Immature natural killer cell (primary cell): ENCODE measurements around the gene SLC5A2. TPM values are rescaled to one million over a fixed set of nuclear protein-coding genes. Genes with fewer than 3 reads are reported as not detected.
"Not testable (repeated sequence)": the region's sequence is repeated elsewhere in the genome, so short reads cannot be mapped to it uniquely, and the experiment has no call there.

Source experiments
- DNase-seq, 3 donors: peaks; one replicate each; pipeline ENCODE4 v3.0.0; 2022; ENCODE audit warnings: mixed read lengths in 1 of 3
- H3K27ac Mint-ChIP-seq, 6 donors: one replicate each; pipeline ENCODE4 v1.8.0; 2020; ENCODE audit warnings: mixed read lengths in 6 of 6, mild to moderate bottlenecking in 5 of 6, inconsistent platforms in 4 of 6, moderate library complexity in 3 of 6
- H3K27me3 Mint-ChIP-seq, 3 donors: one replicate each; pipeline ENCODE4 v1.8.0; 2020 to 2021; ENCODE audit warnings: low read depth in 3 of 3, mild to moderate bottlenecking in 3 of 3, mixed read lengths in 3 of 3, moderate library complexity in 3 of 3, inconsistent platforms in 1 of 3
- H3K36me3 Mint-ChIP-seq, 3 donors: one replicate each; pipeline ENCODE4 v1.8.0; 2020; ENCODE audit warnings: mixed read lengths in 3 of 3, inconsistent platforms in 2 of 3, mild to moderate bottlenecking in 2 of 3
- H3K4me1 Mint-ChIP-seq, 2 donors: one replicate each; pipeline ENCODE4 v1.8.0; 2020; ENCODE audit warnings: inconsistent platforms in 2 of 2, mild to moderate bottlenecking in 2 of 2, mixed read lengths in 2 of 2, moderate library complexity in 1 of 2
- H3K4me3 Mint-ChIP-seq, 5 donors: one replicate each; pipeline ENCODE4 v1.8.0; 2020; ENCODE audit warnings: mild to moderate bottlenecking in 5 of 5, mixed read lengths in 5 of 5, inconsistent platforms in 3 of 5, moderate library complexity in 3 of 5
- H3K9me3 Mint-ChIP-seq, 6 donors: one replicate each; pipeline ENCODE4 v1.8.0; 2020; ENCODE audit warnings: mild to moderate bottlenecking in 6 of 6, mixed read lengths in 6 of 6, inconsistent platforms in 4 of 6, moderate library complexity in 3 of 6
- polyA plus RNA-seq, 3 donors: library from polyadenylated mRNA; unstranded; fragments of 300-500 nt; fragmentation: Illumina TruSeq; gene quantifications; one replicate each; pipeline ENCODE4 v1.2.3, GENCODE V29; 2021

SLC5A2 gene
- polyA plus RNA-seq, 3 donors from 2014 or later: 0.72 to 1.9 TPM; not detected in 1

DNA sequence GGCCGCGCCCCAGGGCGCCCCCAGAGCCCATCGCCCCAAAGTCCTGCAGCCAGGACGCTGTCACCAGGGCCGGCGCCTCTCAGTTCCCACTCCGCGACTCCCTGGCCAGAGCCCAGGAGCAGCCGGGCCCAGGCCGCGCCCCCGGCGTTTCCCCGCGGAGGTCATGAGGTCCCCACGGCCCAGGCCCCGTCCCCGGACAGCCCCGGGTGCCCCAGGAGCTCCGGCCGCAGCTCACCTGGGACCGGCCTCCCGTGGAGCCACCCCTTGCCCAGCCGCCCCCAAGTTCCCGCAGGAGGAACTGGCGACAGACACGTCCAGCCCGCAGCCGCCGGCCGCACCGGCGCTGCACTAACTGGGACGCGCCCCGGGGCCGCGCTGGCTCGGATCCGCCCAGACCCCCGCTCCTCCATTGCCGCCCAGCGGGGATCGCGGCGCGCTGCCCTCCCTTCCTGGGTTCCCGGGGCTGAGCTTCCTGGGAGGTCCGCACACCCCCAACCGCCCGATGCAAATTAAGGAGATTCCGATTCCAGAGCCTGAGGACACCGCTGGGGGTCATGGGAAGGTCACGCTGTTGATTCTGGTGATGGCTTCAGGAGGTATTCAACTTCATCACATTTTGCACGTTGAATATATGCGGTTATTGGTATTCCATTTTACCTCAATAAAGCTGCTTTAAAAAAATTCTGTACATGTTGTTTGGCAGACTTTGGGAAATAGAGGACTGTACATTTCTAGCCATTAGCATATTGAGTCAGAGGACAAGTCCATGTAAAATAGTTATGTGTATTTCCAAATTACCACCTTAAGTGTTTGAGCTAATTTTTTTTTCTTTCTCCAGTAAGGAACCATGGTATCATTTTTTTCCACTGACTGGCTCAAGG is 54.7 kb downstream of the SLC5A2 start:
- peaks cover 9 to 42% (median 22%) of the 10 kb centered on the region in 3 donors for H3K27me3 Mint-ChIP-seq
- H3K4me1 Mint-ChIP-seq: peaks cover 0 to 5% of the 10 kb centered on the region in 2 donors
- no peak overlapping the region for H3K27ac Mint-ChIP-seq
- DNase-seq: no peak
- H3K9me3 Mint-ChIP-seq: peaks cover 0 to 16% (median 4%) of the 10 kb centered on the region in 6 donors
- H3K4me3 Mint-ChIP-seq: peak overlapping the region in 4 of 5 donors; percentile 8 to 60 (median 41)
- H3K36me3 Mint-ChIP-seq: peaks cover 0 to 6% (median 4%) of the 10 kb centered on the region in 3 donors

DNA sequence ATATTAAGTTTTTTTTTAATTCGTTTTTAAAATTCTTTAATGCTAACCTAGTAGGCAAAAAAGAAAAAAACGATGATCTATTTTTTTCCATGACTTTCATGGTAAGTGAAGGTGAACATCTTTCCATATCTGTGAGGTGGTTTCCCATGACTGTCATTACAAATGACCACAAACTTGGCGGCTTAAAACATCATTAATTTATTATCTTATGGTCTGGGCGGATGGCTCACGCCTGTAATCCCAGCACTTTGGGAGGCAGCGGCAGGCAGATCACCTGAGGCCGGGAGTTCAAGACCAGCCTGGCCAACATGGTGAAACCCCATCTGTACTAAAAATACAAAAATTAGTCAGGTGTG is 55.3 kb downstream of the SLC5A2 start:
- H3K27ac Mint-ChIP-seq: not testable (repeated sequence)
- peak overlapping the region in 1 of 5 donors; percentile 23 for H3K4me3 Mint-ChIP-seq

DNA sequence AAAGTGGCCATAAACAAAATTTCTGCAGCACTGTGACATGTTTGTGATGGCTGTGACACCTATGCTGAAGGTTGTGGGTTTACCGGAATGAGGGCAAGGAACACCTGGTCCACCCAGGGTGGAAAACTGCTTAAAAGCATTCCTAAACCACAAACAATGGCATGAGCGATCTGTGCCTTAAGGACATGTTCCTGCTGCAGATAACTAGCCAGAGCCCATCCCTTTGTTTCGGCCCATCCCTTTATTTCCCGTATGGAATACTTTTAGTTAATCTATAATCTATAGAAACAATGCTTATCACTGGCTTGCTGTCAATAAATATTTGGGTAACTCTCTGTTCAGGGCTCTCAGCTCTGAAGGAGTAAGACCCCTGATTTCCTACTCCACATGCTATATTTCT is 56.8 kb downstream of the SLC5A2 start:
- H3K4me1 Mint-ChIP-seq, H3K27ac Mint-ChIP-seq, H3K4me3 Mint-ChIP-seq, DNase-seq, H3K36me3 Mint-ChIP-seq: not testable (repeated sequence)
- Mint-ChIP-seq H3K27me3 (peaks cover 9 to 36% (median 24%) of the 10 kb centered on the region in 3 donors), H3K9me3 (peaks cover 1 to 22% (median 4%) of the 10 kb centered on the region in 6 donors)

More for the DNA sequence above, 55.3 kb downstream of the SLC5A2 start:
- not testable (repeated sequence) for H3K4me1 Mint-ChIP-seq, H3K36me3 Mint-ChIP-seq, DNase-seq
- Mint-ChIP-seq H3K27me3 (peaks cover 9 to 42% (median 22%) of the 10 kb centered on the region in 3 donors), H3K9me3 (peaks cover 1 to 16% (median 4%) of the 10 kb centered on the region in 6 donors)

Other genes starting within 250 kb of the SLC5A2 start
- gene ITGAM, start 223.1 kb upstream of the SLC5A2 start, polyA plus RNA-seq: 100 to 1,000 TPM in 1 of 3 donors, 10 to 100 TPM in 2; 70.6 to 186 (median 89.3) TPM
- gene ITGAX, start 127.9 kb upstream of the SLC5A2 start, polyA plus RNA-seq: 10 to 100 TPM; 41.6 to 82.9 (median 47.9) TPM
- under 1 TPM in 2 of 3 donors, not detected in 1; 0.27 to 0.47 TPM for gene ITGAD, start 89.8 kb upstream of the SLC5A2 start, polyA plus RNA-seq
- 1 to 10 TPM in 2 of 3 donors, not detected in 1; 1.5 to 1.8 TPM for gene COX6A2, start 54.8 kb upstream of the SLC5A2 start, polyA plus RNA-seq
- gene ZNF843, start 40.3 kb upstream of the SLC5A2 start, polyA plus RNA-seq: under 1 TPM in 2 of 3 donors, not detected in 1; 0.10 to 0.17 TPM
- 10 to 100 TPM; 11.1 to 16.2 (median 14.2) TPM for gene ARMC5, start 23.6 kb upstream of the SLC5A2 start, polyA plus RNA-seq
- gene TGFB1I1, start 11.0 kb upstream of the SLC5A2 start, polyA plus RNA-seq: under 1 TPM in 2 of 3 donors, not detected in 1; 0.32 to 0.53 TPM
- gene RUSF1, start 25.3 kb downstream of the SLC5A2 start, polyA plus RNA-seq: 10 to 100 TPM; 18.5 to 24.3 (median 19.6) TPM
- 1 to 10 TPM in 1 of 3 donors, not detected in 2; 1.8 TPM for gene AHSP, start 44.8 kb downstream of the SLC5A2 start, polyA plus RNA-seq